Left forelimb (tissue), 1 donor: ENCODE data around the gene SHANK3.

Experiments used
- DNase-seq: peaks from one replicate; pipeline ENCODE4 v3.0.0-alpha.2; 2018; ENCODE audit warnings: low spot score

The SHANK3 gene

GRCh38 chr22:50713008-50713385 is 40.4 kb downstream of the SHANK3 start:
- no peak for DNase-seq

GRCh38 chr22:50713571-50714056 is 41.0 kb downstream of the SHANK3 start:
- no peak for DNase-seq

GRCh38 chr22:50714150-50714549 is 41.5 kb downstream of the SHANK3 start:
- DNase-seq: no peak

GRCh38 chr22:50714631-50715179 is 42.1 kb downstream of the SHANK3 start:
- DNase-seq: no peak

- no peak for DNase-seq
Observed at GRCh38 chr22:50715250-50715649, 42.6 kb downstream of the SHANK3 start.

- no peak for DNase-seq
Observed at GRCh38 chr22:50715776-50716175, 43.2 kb downstream of the SHANK3 start.

GRCh38 chr22:50716290-50717024 is 43.8 kb downstream of the SHANK3 start:
- DNase-seq: no peak

- DNase-seq: no peak
Observed at GRCh38 chr22:50717709-50718351, 45.2 kb downstream of the SHANK3 start.

GRCh38 chr22:50718352-50718709 is 45.7 kb downstream of the SHANK3 start:
- no peak for DNase-seq

GRCh38 chr22:50719814-50720300 is 47.2 kb downstream of the SHANK3 start:
- DNase-seq: no peak

- no peak for DNase-seq
Observed at GRCh38 chr22:50720301-50721256, 48.0 kb downstream of the SHANK3 start.

- no peak for DNase-seq
Observed at GRCh38 chr22:50721257-50721844, 48.7 kb downstream of the SHANK3 start.

GRCh38 chr22:50722048-50722701 is 49.6 kb downstream of the SHANK3 start:
- no peak for DNase-seq
